ENCODE measurements around the gene CHCHD6.

The CHCHD6 gene

GRCh38 chr3:126845920-126846715, 142.1 kb downstream of the CHCHD6 start:
- TF ChIP-seq GATA2 (IDR thresholded peaks at IDR 0.05; ENCODE audit: low read depth, low read length) (no peak), GATA3 (IDR thresholded peaks at IDR 0.05; ENCODE audit: low read depth, low read length) (no peak)

- TF ChIP-seq GATA2 (IDR thresholded peaks at IDR 0.05; ENCODE audit: low read depth, low read length) (no peak), GATA3 (IDR thresholded peaks at IDR 0.05; ENCODE audit: low read depth, low read length) (no peak)
Measured at GRCh38 chr3:126847061-126847460, 143.0 kb downstream of the CHCHD6 start.

- TF ChIP-seq GATA2 (IDR thresholded peaks at IDR 0.05; ENCODE audit: low read depth, low read length) (no peak), GATA3 (IDR thresholded peaks at IDR 0.05; ENCODE audit: low read depth, low read length) (no peak)
Measured at GRCh38 chr3:126848991-126849390, 145.0 kb downstream of the CHCHD6 start.

GRCh38 chr3:126849768-126850167, 145.7 kb downstream of the CHCHD6 start:
- no peak for TF ChIP-seq GATA2 (IDR thresholded peaks at IDR 0.05; ENCODE audit: low read depth, low read length)
- no peak for TF ChIP-seq GATA3 (IDR thresholded peaks at IDR 0.05; ENCODE audit: low read depth, low read length)

GRCh38 chr3:126850370-126851085, 146.5 kb downstream of the CHCHD6 start:
- TF ChIP-seq GATA3 (IDR thresholded peaks at IDR 0.05; ENCODE audit: low read depth, low read length) (no peak), GATA2 (IDR thresholded peaks at IDR 0.05; ENCODE audit: low read depth, low read length) (no peak)

- TF ChIP-seq GATA3 (IDR thresholded peaks at IDR 0.05; ENCODE audit: low read depth, low read length) (no peak), GATA2 (IDR thresholded peaks at IDR 0.05; ENCODE audit: low read depth, low read length) (no peak)
Measured at GRCh38 chr3:126851382-126851781, 147.3 kb downstream of the CHCHD6 start.

GRCh38 chr3:126851934-126852333, 147.9 kb downstream of the CHCHD6 start:
- TF ChIP-seq GATA2 (IDR thresholded peaks at IDR 0.05; ENCODE audit: low read depth, low read length) (no peak), GATA3 (IDR thresholded peaks at IDR 0.05; ENCODE audit: low read depth, low read length) (no peak)

GRCh38 chr3:126852511-126852910, 148.5 kb downstream of the CHCHD6 start:
- TF ChIP-seq GATA2 (IDR thresholded peaks at IDR 0.05; ENCODE audit: low read depth, low read length) (no peak), GATA3 (IDR thresholded peaks at IDR 0.05; ENCODE audit: low read depth, low read length) (no peak)

- no peak for TF ChIP-seq GATA2 (IDR thresholded peaks at IDR 0.05; ENCODE audit: low read depth, low read length)
- TF ChIP-seq GATA3 (IDR thresholded peaks at IDR 0.05; ENCODE audit: low read depth, low read length): no peak
Measured at GRCh38 chr3:126854666-126855065, 150.6 kb downstream of the CHCHD6 start.

- TF ChIP-seq GATA3 (IDR thresholded peaks at IDR 0.05; ENCODE audit: low read depth, low read length) (no peak), GATA2 (IDR thresholded peaks at IDR 0.05; ENCODE audit: low read depth, low read length) (no peak)
Measured at GRCh38 chr3:126855374-126855773, 151.3 kb downstream of the CHCHD6 start.

- no peak for TF ChIP-seq GATA2 (IDR thresholded peaks at IDR 0.05; ENCODE audit: low read depth, low read length)
- TF ChIP-seq GATA3 (IDR thresholded peaks at IDR 0.05; ENCODE audit: low read depth, low read length): no peak
Measured at GRCh38 chr3:126857928-126858327, 153.9 kb downstream of the CHCHD6 start.

- no peak for TF ChIP-seq GATA3 (IDR thresholded peaks at IDR 0.05; ENCODE audit: low read depth, low read length)
- no peak for TF ChIP-seq GATA2 (IDR thresholded peaks at IDR 0.05; ENCODE audit: low read depth, low read length)
Measured at GRCh38 chr3:126858401-126858800, 154.4 kb downstream of the CHCHD6 start.

- no peak for TF ChIP-seq GATA3 (IDR thresholded peaks at IDR 0.05; ENCODE audit: low read depth, low read length)
- no peak for TF ChIP-seq GATA2 (IDR thresholded peaks at IDR 0.05; ENCODE audit: low read depth, low read length)
Measured at GRCh38 chr3:126858887-126859286, 154.8 kb downstream of the CHCHD6 start.

- no peak for TF ChIP-seq GATA3 (IDR thresholded peaks at IDR 0.05; ENCODE audit: low read depth, low read length)
- no peak for TF ChIP-seq GATA2 (IDR thresholded peaks at IDR 0.05; ENCODE audit: low read depth, low read length)
Measured at GRCh38 chr3:126859415-126860246, 155.6 kb downstream of the CHCHD6 start.
